ENCODE data around the gene MYL11.

The MYL11 gene

GRCh38 chr16:30358577-30358936, 16.0 kb upstream of the MYL11 start:
- H3K27ac ChIP-seq: peak overlapping the region; percentile 95
- no peak for TF ChIP-seq CTCF (conservative IDR thresholded peaks at IDR 0.05; ENCODE audit: low read depth)
- ChIA-PET POLR2A (ENCODE audit: low non-redundant PET) (no interaction called here), CTCF (interaction anchor here (0.6 kb wide), 1 partner anchor 285 kb away, joined by 4 read pairs; no protein-coding TSS in a partner anchor)
- no peak for DNase-seq (ENCODE audit: low spot score)

- POLR2A ChIA-PET (ENCODE audit: low non-redundant PET): interaction anchor here (1.1 kb wide), 1 partner anchor 11 kb away, joined by 4 read pairs; no protein-coding TSS in a partner anchor
These were observed 15.4 kb upstream of the MYL11 start for GRCh38 chr16:30358990-30359870.

GRCh38 chr16:30359871-30360170, 14.8 kb upstream of the MYL11 start:
- H3K27ac ChIP-seq: peak overlapping the region; percentile 95
- TF ChIP-seq CTCF (conservative IDR thresholded peaks at IDR 0.05; ENCODE audit: low read depth): no peak
- POLR2A ChIA-PET (ENCODE audit: low non-redundant PET): interaction anchor here (0.5 to 1.1 kb wide), 2 partner anchors 11 to 19 kb away, joined by 4 to 6 read pairs; no protein-coding TSS in a partner anchor
- CTCF ChIA-PET: interaction anchor here (0.6 kb wide), 3 partner anchors 19 to 544 kb away, joined by 3 to 4 read pairs (median 4); partner anchors contain the start of gene PAGR1
- no peak for DNase-seq (ENCODE audit: low spot score)

More at GRCh38 chr16:30358990-30359870, 15.4 kb upstream of the MYL11 start:
- peak overlapping the region; percentile 95 for H3K27ac ChIP-seq
- no peak for TF ChIP-seq CTCF (conservative IDR thresholded peaks at IDR 0.05; ENCODE audit: low read depth)
- no peak for DNase-seq (ENCODE audit: low spot score)
- CTCF ChIA-PET: interaction anchor here (0.6 kb wide), 3 partner anchors 18 to 544 kb away, joined by 4 read pairs; partner anchors contain the start of gene PAGR1

- TF ChIP-seq CTCF (conservative IDR thresholded peaks at IDR 0.05; ENCODE audit: low read depth): no peak
- ChIA-PET CTCF (interaction anchor here (0.7 kb wide), 1 partner anchor 461 kb away, joined by 3 read pairs; no protein-coding TSS in a partner anchor), POLR2A (ENCODE audit: low non-redundant PET) (no interaction called here)
- no peak for DNase-seq (ENCODE audit: low spot score)
- H3K27ac ChIP-seq: peak overlapping the region; percentile 95
These were observed 13.4 kb upstream of the MYL11 start for GRCh38 chr16:30361180-30361579.

- peak overlapping the region; percentile 22 for H3K27ac ChIP-seq
- no peak for DNase-seq (ENCODE audit: low spot score)
- POLR2A ChIA-PET (ENCODE audit: low non-redundant PET): no interaction called here
- CTCF ChIA-PET: interaction anchor here (0.8 kb wide), 1 partner anchor 10 kb away, joined by 3 read pairs; the partner anchor contains the start of gene CD2BP2
- no peak for TF ChIP-seq CTCF (conservative IDR thresholded peaks at IDR 0.05; ENCODE audit: low read depth)
These were observed 9.4 kb upstream of the MYL11 start for GRCh38 chr16:30365200-30365599.

GRCh38 chr16:30366511-30366910, 8.1 kb upstream of the MYL11 start:
- CTCF ChIA-PET: interaction anchor here (1.1 kb wide), 1 partner anchor 43 kb away, joined by 4 read pairs; no protein-coding TSS in a partner anchor
- POLR2A ChIA-PET (ENCODE audit: low non-redundant PET): no interaction called here
- no peak for TF ChIP-seq CTCF (conservative IDR thresholded peaks at IDR 0.05; ENCODE audit: low read depth)
- no peak for DNase-seq (ENCODE audit: low spot score)
- no peak overlapping the region for H3K27ac ChIP-seq

Measured in RWPE1 (cell line).